Suprapubic skin (tissue), 4 donors: ENCODE measurements around the gene IMPA2. TPM values are rescaled to one million over a fixed set of nuclear protein-coding genes. Genes with fewer than 3 reads are reported as not detected.
"Not testable (repeated sequence)": the region's sequence is repeated elsewhere in the genome, so short reads cannot be mapped to it uniquely, and the experiment has no call there.

Experiments used
- DNase-seq, 2 donors: peaks; one replicate each; pipeline ENCODE4 v3.0.0-alpha.2; 2019; ENCODE audit warnings: low spot score in 2 of 2
- H3K27ac ChIP-seq: fragments of 200-600 bp; sonication (generic); one replicate; pipeline ENCODE4 v1.5.1; 2019
- H3K27me3 ChIP-seq: fragments of 200-600 bp; sonication (generic); one replicate; pipeline ENCODE4 v1.5.1; 2019
- H3K36me3 ChIP-seq: fragments of 200-600 bp; sonication (generic); one replicate; pipeline ENCODE4 v1.5.1; 2019
- H3K4me1 ChIP-seq: fragments of 200-600 bp; sonication (generic); one replicate; pipeline ENCODE4 v1.5.1; 2019
- H3K4me3 ChIP-seq: fragments of 200-600 bp; sonication (generic); one replicate; pipeline ENCODE4 v1.5.1; 2019; ENCODE audit warnings: mild to moderate bottlenecking
- H3K9me3 ChIP-seq: fragments of 200-600 bp; sonication (generic); one replicate; pipeline ENCODE4 v1.5.1; 2019
- EP300 ChIP-seq: sonication (generic); formaldehyde crosslinking; IDR thresholded peaks from one replicate; pipeline ENCODE4 v1.6.1; 2017; ENCODE audit warnings: antibody characterized with exemption
- POLR2A ChIP-seq, 2 donors: fragments of 450-650 bp; IDR thresholded peaks; one replicate each; pipeline ENCODE4 v1.6.1; 2017; ENCODE audit warnings: antibody characterized with exemption in 2 of 2, mild to moderate bottlenecking in 2 of 2, moderate library complexity in 2 of 2
- POLR2AphosphoS5 ChIP-seq, 3 donors: sonication (generic); formaldehyde crosslinking; IDR thresholded peaks; one replicate each; pipeline ENCODE4 v1.6.1; 2017; ENCODE audit warnings: antibody characterized with exemption in 3 of 3
- WGBS: methylation state at CpG from one replicate; pipeline ENCODE4 v1.1.5; 2018; 5-methylcytosine and 5-hydroxymethylcytosine counted together
- total RNA-seq, 4 donors: library from RNA; depleted of rRNA; stranded (reverse); fragments of >200 nt; gene quantifications; one replicate each; pipeline ENCODE4 v1.1.0, GENCODE V29; 2016
- TF ChIP-seq, protein P1 (sequence below), 2 donors: fragments of 200-600 bp in 1 of 2; fragments of 450-650 bp in 1 of 2; sonication (generic) in 1 of 2; IDR thresholded peaks; one replicate each; pipeline ENCODE4 v1.5.1; 2016 to 2019; ENCODE audit warnings: antibody characterized with exemption in 2 of 2, mild to moderate bottlenecking in 1 of 2, moderate library complexity in 1 of 2

The IMPA2 gene
- total RNA-seq, 4 donors from 2014 or later, result 234 to 396 (median 363) TPM

DNA sequence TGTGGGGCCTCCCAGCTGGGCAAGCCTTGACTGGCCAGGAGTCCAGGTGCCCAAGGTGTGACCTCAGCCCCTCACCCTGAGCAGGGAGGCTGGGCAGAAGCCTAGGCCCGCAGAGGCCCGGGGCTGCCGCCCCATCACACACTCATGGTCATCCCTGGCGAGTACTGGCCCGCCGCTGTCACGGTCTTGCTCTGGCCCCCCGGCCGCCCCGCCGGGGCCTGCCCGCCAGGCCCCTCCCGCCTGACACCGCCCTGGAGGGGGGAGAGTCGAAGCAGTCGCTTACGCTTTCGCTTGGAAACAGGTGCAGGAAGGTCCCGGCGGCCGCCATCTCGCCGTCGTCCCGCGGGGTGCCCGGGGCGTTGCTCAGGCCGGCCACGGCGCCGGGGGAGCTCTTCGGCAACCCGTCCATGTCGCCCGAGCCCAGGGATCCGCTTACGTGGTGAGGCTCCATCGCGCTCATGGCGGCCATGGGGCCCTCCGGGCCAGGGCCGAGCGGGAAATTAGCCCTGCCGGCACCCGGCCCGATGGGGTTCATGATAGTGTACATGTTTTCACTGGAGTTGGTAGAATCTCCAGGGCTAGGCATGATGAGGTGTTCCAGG, 85.7 kb downstream of the IMPA2 start:
- no peak for TF ChIP-seq POLR2AphosphoS5 (IDR thresholded peaks at IDR 0.05)
- no peak for TF ChIP-seq POLR2A (IDR thresholded peaks at IDR 0.05)
- TF ChIP-seq EP300, result no peak
- TF ChIP-seq, protein P1, sequence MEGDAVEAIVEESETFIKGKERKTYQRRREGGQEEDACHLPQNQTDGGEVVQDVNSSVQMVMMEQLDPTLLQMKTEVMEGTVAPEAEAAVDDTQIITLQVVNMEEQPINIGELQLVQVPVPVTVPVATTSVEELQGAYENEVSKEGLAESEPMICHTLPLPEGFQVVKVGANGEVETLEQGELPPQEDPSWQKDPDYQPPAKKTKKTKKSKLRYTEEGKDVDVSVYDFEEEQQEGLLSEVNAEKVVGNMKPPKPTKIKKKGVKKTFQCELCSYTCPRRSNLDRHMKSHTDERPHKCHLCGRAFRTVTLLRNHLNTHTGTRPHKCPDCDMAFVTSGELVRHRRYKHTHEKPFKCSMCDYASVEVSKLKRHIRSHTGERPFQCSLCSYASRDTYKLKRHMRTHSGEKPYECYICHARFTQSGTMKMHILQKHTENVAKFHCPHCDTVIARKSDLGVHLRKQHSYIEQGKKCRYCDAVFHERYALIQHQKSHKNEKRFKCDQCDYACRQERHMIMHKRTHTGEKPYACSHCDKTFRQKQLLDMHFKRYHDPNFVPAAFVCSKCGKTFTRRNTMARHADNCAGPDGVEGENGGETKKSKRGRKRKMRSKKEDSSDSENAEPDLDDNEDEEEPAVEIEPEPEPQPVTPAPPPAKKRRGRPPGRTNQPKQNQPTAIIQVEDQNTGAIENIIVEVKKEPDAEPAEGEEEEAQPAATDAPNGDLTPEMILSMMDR (IDR thresholded peaks at IDR 0.05), result no peak
- DNase-seq, result no peak
- H3K4me3 ChIP-seq, result no peak overlapping the region
- H3K27me3 ChIP-seq, result no peaks in the 10 kb centered on the region
- no peaks in the 10 kb centered on the region for H3K36me3 ChIP-seq
- no peaks in the 10 kb centered on the region for H3K9me3 ChIP-seq
- 98% methylated on average over 25 of the region's 47 CpGs for WGBS
- no peak overlapping the region for H3K27ac ChIP-seq
- no peaks in the 10 kb centered on the region for H3K4me1 ChIP-seq

DNA sequence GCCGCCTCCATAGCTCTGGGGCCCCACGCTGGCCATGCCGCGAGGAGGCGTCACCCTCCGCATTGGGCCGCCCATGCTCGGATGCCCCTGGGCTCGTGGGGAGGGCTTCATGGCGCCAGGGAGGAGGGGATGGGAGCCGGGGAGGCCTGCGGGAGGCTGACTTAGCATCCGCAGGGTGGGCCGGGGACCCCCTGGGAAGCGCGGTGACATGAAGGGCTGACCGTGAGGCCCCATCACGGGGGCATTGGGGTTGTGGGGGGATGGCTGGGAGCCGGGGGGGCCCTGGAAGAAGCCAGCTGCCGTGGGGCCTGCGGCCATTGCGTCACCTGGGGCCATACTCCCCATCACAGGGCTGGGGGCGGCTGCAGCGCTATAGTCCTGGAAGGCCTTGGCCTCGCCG, 86.4 kb downstream of the IMPA2 start:
- H3K27me3 ChIP-seq, result no peaks in the 10 kb centered on the region
- no peak overlapping the region for H3K27ac ChIP-seq
- H3K36me3 ChIP-seq, result no peaks in the 10 kb centered on the region
- no peak overlapping the region for H3K4me3 ChIP-seq
- no peak for DNase-seq
- no peaks in the 10 kb centered on the region for H3K4me1 ChIP-seq
- H3K9me3 ChIP-seq, result no peaks in the 10 kb centered on the region
- no peak for TF ChIP-seq EP300
- TF ChIP-seq POLR2A (IDR thresholded peaks at IDR 0.05), result no peak
- TF ChIP-seq, protein P1 (IDR thresholded peaks at IDR 0.05), result no peak
- no peak for TF ChIP-seq POLR2AphosphoS5 (IDR thresholded peaks at IDR 0.05)
- 100% methylated on average over 13 of the region's 26 CpGs for WGBS

GRCh38 chr18:12068316-12068949, 87.1 kb downstream of the IMPA2 start:
- not testable (repeated sequence) for H3K27ac ChIP-seq, H3K4me3 ChIP-seq, H3K36me3 ChIP-seq, H3K4me1 ChIP-seq, H3K9me3 ChIP-seq, DNase-seq, H3K27me3 ChIP-seq
- WGBS, result 90% methylated on average over 44 of the region's 44 CpGs

DNA sequence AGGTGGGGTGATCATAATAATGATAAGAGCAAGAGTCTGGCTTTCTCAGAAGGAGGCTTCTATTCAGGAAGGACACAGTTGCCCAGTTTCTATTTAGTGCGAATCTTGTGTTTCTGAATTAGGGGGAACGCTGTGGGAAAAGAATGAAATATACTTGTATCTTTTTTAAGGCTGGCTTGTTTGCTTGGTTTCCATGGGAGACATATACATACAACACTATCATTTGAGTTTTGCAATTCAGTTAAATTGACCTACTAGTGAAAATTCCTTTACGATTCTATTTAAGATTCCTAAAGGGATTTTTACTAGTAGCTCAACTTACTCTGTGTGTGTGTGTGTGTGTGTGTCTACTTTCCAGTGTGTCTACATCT, 87.6 kb downstream of the IMPA2 start:
- no peak overlapping the region for H3K27ac ChIP-seq
- no peaks in the 10 kb centered on the region for H3K9me3 ChIP-seq
- H3K27me3 ChIP-seq, result no peaks in the 10 kb centered on the region
- WGBS, result 63% methylated on average over 3 of the region's 3 CpGs
- no peaks in the 10 kb centered on the region for H3K4me1 ChIP-seq
- H3K4me3 ChIP-seq, result no peak overlapping the region
- no peak for DNase-seq
- H3K36me3 ChIP-seq, result no peaks in the 10 kb centered on the region
- TF ChIP-seq, protein P1 (IDR thresholded peaks at IDR 0.05), result no peak
- TF ChIP-seq POLR2AphosphoS5 (IDR thresholded peaks at IDR 0.05) (no peak), EP300 (no peak), POLR2A (IDR thresholded peaks at IDR 0.05) (no peak)

DNA sequence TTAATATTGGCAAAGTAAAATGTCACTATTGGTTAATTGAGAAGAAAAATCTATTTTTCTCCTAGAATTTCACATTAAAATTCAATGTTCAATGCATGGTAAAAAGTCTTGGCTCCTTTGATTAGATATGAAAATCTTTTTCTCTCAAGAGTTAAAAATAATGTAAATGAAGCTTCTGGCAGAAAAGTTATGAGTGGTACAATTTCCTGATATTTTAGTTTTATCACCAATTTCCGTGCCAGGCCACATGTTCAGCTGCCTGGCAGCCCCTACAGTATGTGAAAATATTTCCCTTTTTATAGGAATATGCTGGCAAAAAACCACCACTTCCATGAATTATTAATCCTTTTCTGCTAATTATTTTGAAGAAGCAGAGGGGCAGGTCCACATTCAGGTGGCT, 89.8 kb downstream of the IMPA2 start:
- 67% methylated on average over 1 of the region's 1 CpG for WGBS
- DNase-seq, H3K4me1 ChIP-seq, H3K4me3 ChIP-seq, H3K27ac ChIP-seq, H3K9me3 ChIP-seq, H3K27me3 ChIP-seq, H3K36me3 ChIP-seq: not testable (repeated sequence)

DNA sequence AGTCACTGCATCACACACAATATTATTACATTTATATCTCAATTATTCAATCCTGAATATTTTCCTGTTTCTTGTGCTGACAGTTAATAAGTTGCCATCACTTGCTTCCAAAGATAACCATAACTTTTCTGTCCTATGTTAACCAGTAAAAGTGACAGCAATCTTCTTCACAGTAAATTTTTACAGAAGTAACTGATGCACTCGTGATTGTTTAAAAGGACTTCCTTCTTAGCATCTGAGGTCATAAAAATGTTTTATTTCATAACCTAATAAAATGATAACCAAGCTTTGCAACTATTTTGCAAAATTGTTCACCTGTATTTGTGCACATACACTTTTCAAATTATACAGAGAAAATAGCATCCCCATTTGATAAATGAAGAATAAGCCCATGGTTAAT, 91.7 kb downstream of the IMPA2 start:
- DNase-seq, result no peak
- 61% methylated on average over 1 of the region's 1 CpG for WGBS
- Histone ChIP-seq H3K36me3 (no peaks in the 10 kb centered on the region), H3K27me3 (no peaks in the 10 kb centered on the region), H3K27ac (no peak overlapping the region), H3K9me3 (no peaks in the 10 kb centered on the region), H3K4me1 (peaks cover 3% of the 10 kb centered on the region), H3K4me3 (no peak overlapping the region)
- TF ChIP-seq, protein P1 (IDR thresholded peaks at IDR 0.05), result no peak
- TF ChIP-seq EP300, result no peak
- no peak for TF ChIP-seq POLR2AphosphoS5 (IDR thresholded peaks at IDR 0.05)
- no peak for TF ChIP-seq POLR2A (IDR thresholded peaks at IDR 0.05)
